Astrocyte (in vitro differentiated cells and primary cell): ENCODE data around the gene GPR62. TPM values are rescaled to one million over a fixed set of nuclear protein-coding genes. Genes with fewer than 3 reads are reported as not detected.

Experiments
- DNase-seq: peaks from one replicate; pipeline ENCODE4 v3.0.0-alpha.2; 2010; ENCODE audit warnings: low read depth
- FAIRE-seq: peaks from 2 replicates; lab custom pipeline; 2011; peaks lifted over from hg19 to GRCh38; lab: Jason Lieb, UNC
- H2AFZ ChIP-seq: 2 replicates; pipeline ENCODE4 v1.6.0; 2012; ENCODE audit warnings: low read depth, low read length, inconsistent platforms
- H3K27ac ChIP-seq: 2 replicates; pipeline ENCODE4 v1.5.1; 2011; ENCODE audit warnings: low read depth, low read length, inconsistent platforms
- H3K27me3 ChIP-seq: 2 replicates; pipeline ENCODE4 v1.6.0; 2011; ENCODE audit warnings: low read length, inconsistent platforms; ENCODE audit not compliant: insufficient read depth
- H3K36me3 ChIP-seq: 2 replicates; pipeline ENCODE4 v1.5.1; 2011; ENCODE audit warnings: low read length, inconsistent platforms; ENCODE audit not compliant: insufficient read depth
- H3K4me1 ChIP-seq: 2 replicates; pipeline ENCODE4 v1.5.1; 2011; ENCODE audit warnings: low read length, inconsistent platforms; ENCODE audit not compliant: insufficient read depth
- H3K4me2 ChIP-seq: 2 replicates; pipeline ENCODE4 v1.6.0; 2012; ENCODE audit warnings: low read length, inconsistent platforms
- H3K4me3 ChIP-seq: 2 replicates; pipeline ENCODE4 v1.5.1; 2011; ENCODE audit warnings: low read depth, mild to moderate bottlenecking, low read length, inconsistent platforms; ENCODE audit not compliant: insufficient read depth
- H3K79me2 ChIP-seq: 2 replicates; pipeline ENCODE4 v1.6.0; 2012; ENCODE audit warnings: mild to moderate bottlenecking, low read length, inconsistent platforms; ENCODE audit not compliant: insufficient read depth
- H3K9ac ChIP-seq: 2 replicates; pipeline ENCODE4 v1.6.0; 2012; ENCODE audit warnings: mild to moderate bottlenecking, low read length, inconsistent platforms
- H3K9me3 ChIP-seq: 2 replicates; pipeline ENCODE4 v1.5.1; 2012; ENCODE audit warnings: low read depth, mild to moderate bottlenecking, low read length, inconsistent platforms; ENCODE audit not compliant: insufficient read depth
- H4K20me1 ChIP-seq: 2 replicates; pipeline ENCODE4 v1.6.0; 2012; ENCODE audit warnings: low read length, inconsistent platforms; ENCODE audit not compliant: insufficient read depth
- H3K27ac Mint-ChIP-seq: one replicate; pipeline ENCODE4 v1.8.0; 2021; ENCODE audit warnings: mild to moderate bottlenecking, mixed read lengths; ENCODE audit not compliant: unreplicated experiment
- H3K27me3 Mint-ChIP-seq: one replicate; pipeline ENCODE4 v1.8.0; 2021; ENCODE audit warnings: low read depth, mixed read lengths; ENCODE audit not compliant: unreplicated experiment
- H3K36me3 Mint-ChIP-seq: one replicate; pipeline ENCODE4 v1.8.0; 2021; ENCODE audit warnings: low read depth, mixed read lengths; ENCODE audit not compliant: unreplicated experiment
- H3K4me1 Mint-ChIP-seq: one replicate; pipeline ENCODE4 v1.8.0; 2021; ENCODE audit warnings: low read depth, mixed read lengths; ENCODE audit not compliant: unreplicated experiment
- H3K4me3 Mint-ChIP-seq: one replicate; pipeline ENCODE4 v1.8.0; 2021; ENCODE audit warnings: mild to moderate bottlenecking, moderate library complexity, mixed read lengths; ENCODE audit not compliant: unreplicated experiment
- H3K9me3 Mint-ChIP-seq: one replicate; pipeline ENCODE4 v1.8.0; 2021; ENCODE audit warnings: mild to moderate bottlenecking, mixed read lengths; ENCODE audit not compliant: unreplicated experiment
- CTCF ChIP-seq: IDR thresholded peaks from 2 replicates; pipeline ENCODE4 v1.5.1; 2011; ENCODE audit warnings: low read depth, mild to moderate bottlenecking, inconsistent platforms, low read length, moderate library complexity; ENCODE audit not compliant: insufficient read depth
- EZH2 ChIP-seq: IDR thresholded peaks from 2 replicates; pipeline ENCODE4 v1.6.1; 2012; ENCODE audit warnings: mild to moderate bottlenecking, low read length, inconsistent platforms; ENCODE audit not compliant: insufficient read depth
- total RNA-seq: library from RNA; stranded (reverse); gene quantifications from 2 replicates; pipeline ENCODE4 v1.2.1, GENCODE V29; 2021

GPR62 gene
- total RNA-seq, 1 donor from 2014 or later, result not detected

GRCh38 chr3:51959651-51960050 lies 4.5 kb downstream of the GPR62 start:
- no peak overlapping the region for H3K9ac ChIP-seq
- H3K9me3 ChIP-seq, result no peaks in the 10 kb centered on the region
- H3K4me2 ChIP-seq, result no peak overlapping the region
- H3K27me3 ChIP-seq, result peaks cover 6% of the 10 kb centered on the region
- H3K4me3 ChIP-seq, result no peak overlapping the region
- H3K79me2 ChIP-seq, result peaks cover 17% of the 10 kb centered on the region
- no peaks in the 10 kb centered on the region for H3K4me1 Mint-ChIP-seq
- FAIRE-seq (no peak), DNase-seq (no peak)
- no peak overlapping the region for H3K27ac Mint-ChIP-seq
- H3K4me1 ChIP-seq, result peaks cover 3% of the 10 kb centered on the region
- peaks cover 28% of the 10 kb centered on the region for H3K36me3 Mint-ChIP-seq
- H2AFZ ChIP-seq, result no peak overlapping the region
- H3K9me3 Mint-ChIP-seq, result no peaks in the 10 kb centered on the region
- H3K27ac ChIP-seq, result no peak overlapping the region
- H3K36me3 ChIP-seq, result peaks cover 4% of the 10 kb centered on the region
- H4K20me1 ChIP-seq, result peaks cover 58% of the 10 kb centered on the region
- TF ChIP-seq EZH2 (no peak), CTCF (no peak)
- peaks cover 8% of the 10 kb centered on the region for H3K27me3 Mint-ChIP-seq
- H3K4me3 Mint-ChIP-seq, result no peak overlapping the region

GRCh38 chr3:51960386-51960785 lies 5.2 kb downstream of the GPR62 start:
- H3K4me2 ChIP-seq, result no peak overlapping the region
- DNase-seq (no peak), FAIRE-seq (no peak)
- no peaks in the 10 kb centered on the region for H3K27me3 ChIP-seq
- peaks cover 31% of the 10 kb centered on the region for H3K36me3 Mint-ChIP-seq
- no peak for TF ChIP-seq CTCF
- no peak for TF ChIP-seq EZH2
- no peak overlapping the region for H3K4me3 Mint-ChIP-seq
- peaks cover 23% of the 10 kb centered on the region for H3K79me2 ChIP-seq
- no peak overlapping the region for H3K27ac ChIP-seq
- H3K4me1 Mint-ChIP-seq, result peaks cover 5% of the 10 kb centered on the region
- no peak overlapping the region for H3K9ac ChIP-seq
- H3K9me3 Mint-ChIP-seq, result peaks cover 3% of the 10 kb centered on the region
- H3K9me3 ChIP-seq, result no peaks in the 10 kb centered on the region
- H2AFZ ChIP-seq, result no peak overlapping the region
- peaks cover 62% of the 10 kb centered on the region for H4K20me1 ChIP-seq
- peaks cover 3% of the 10 kb centered on the region for H3K4me1 ChIP-seq
- peaks cover 8% of the 10 kb centered on the region for H3K27me3 Mint-ChIP-seq
- no peak overlapping the region for H3K27ac Mint-ChIP-seq
- H3K36me3 ChIP-seq, result peaks cover 4% of the 10 kb centered on the region
- no peak overlapping the region for H3K4me3 ChIP-seq

GRCh38 chr3:51961011-51961410 lies 5.8 kb downstream of the GPR62 start:
- H3K79me2 ChIP-seq, result peaks cover 30% of the 10 kb centered on the region
- no peaks in the 10 kb centered on the region for H3K27me3 ChIP-seq
- no peak overlapping the region for H2AFZ ChIP-seq
- no peak for TF ChIP-seq CTCF
- TF ChIP-seq EZH2, result no peak
- peaks cover 31% of the 10 kb centered on the region for H3K36me3 Mint-ChIP-seq
- no peak overlapping the region for H3K27ac Mint-ChIP-seq
- H3K4me3 ChIP-seq, result no peak overlapping the region
- no peak for FAIRE-seq
- H3K4me3 Mint-ChIP-seq, result no peak overlapping the region
- H3K36me3 ChIP-seq, result peaks cover 4% of the 10 kb centered on the region
- no peaks in the 10 kb centered on the region for H3K9me3 ChIP-seq
- no peak overlapping the region for H3K9ac ChIP-seq
- H3K9me3 Mint-ChIP-seq, result peaks cover 3% of the 10 kb centered on the region
- H4K20me1 ChIP-seq, result peaks cover 68% of the 10 kb centered on the region
- peaks cover 1% of the 10 kb centered on the region for H3K4me1 ChIP-seq
- no peak overlapping the region for H3K4me2 ChIP-seq
- no peak overlapping the region for H3K27ac ChIP-seq
- H3K4me1 Mint-ChIP-seq, result peaks cover 10% of the 10 kb centered on the region
- peaks cover 8% of the 10 kb centered on the region for H3K27me3 Mint-ChIP-seq
- DNase-seq, result no peak
